Esophagus muscularis mucosa (tissue), 4 donors: Measurements from ENCODE around the gene CRYBG1. TPM values are rescaled to one million over a fixed set of nuclear protein-coding genes. Genes with fewer than 3 reads are reported as not detected.

Experiments used
- DNase-seq: peaks from one replicate; pipeline ENCODE4 v3.0.0-alpha.2; 2017; ENCODE audit errors: extremely low spot score
- H3K27ac ChIP-seq, 4 donors: fragments of 200-600 bp; sonication (generic); replicated peaks in 1 of 4; 1 replicate in 3 of 4; 2 replicates in 1 of 4; pipeline ENCODE4 v1.5.1; 2016 to 2019; ENCODE audit warnings: mild to moderate bottlenecking in 1 of 4
- H3K27me3 ChIP-seq, 4 donors: fragments of 200-600 bp; sonication (generic); one replicate each; pipeline versions ENCODE4 v1.5.1 to v1.6.0; 2016 to 2019
- H3K36me3 ChIP-seq, 4 donors: fragments of 200-600 bp; sonication (generic); one replicate each; pipeline ENCODE4 v1.5.1; 2016 to 2019
- H3K4me1 ChIP-seq, 4 donors: fragments of 200-600 bp; sonication (generic); one replicate each; pipeline ENCODE4 v1.5.1; 2016 to 2019
- H3K4me3 ChIP-seq, 4 donors: fragments of 200-600 bp; sonication (generic); 1 replicate in 2 of 4; 2 replicates in 2 of 4; pipeline ENCODE4 v1.5.1; 2016 to 2019; ENCODE audit warnings: mild to moderate bottlenecking in 4 of 4, moderate library complexity in 1 of 4
- H3K9me3 ChIP-seq, 4 donors: fragments of 200-600 bp; sonication (generic); 1 replicate in 3 of 4; 2 replicates in 1 of 4; pipeline ENCODE4 v1.5.1; 2016 to 2019
- CTCF ChIP-seq, 3 experiments: fragments of 200-600 bp in 2 of 3; fragments of 450-650 bp in 1 of 3; sonication (generic) in 2 of 3; IDR thresholded peaks; one replicate each; pipeline ENCODE4 v1.5.1; 2017 to 2019; ENCODE audit warnings: antibody characterized with exemption in 3 of 3, mild to moderate bottlenecking in 2 of 3, moderate library complexity in 1 of 3
- EP300 ChIP-seq: sonication (generic); formaldehyde crosslinking; IDR thresholded peaks from one replicate; pipeline ENCODE4 v1.6.1; 2017; ENCODE audit warnings: antibody characterized with exemption
- POLR2A ChIP-seq: fragments of 450-650 bp; IDR thresholded peaks from one replicate; pipeline ENCODE4 v1.6.1; 2017; ENCODE audit warnings: antibody characterized with exemption, moderate library complexity, mild to moderate bottlenecking, low read depth
- POLR2AphosphoS5 ChIP-seq, 2 donors: sonication (generic); formaldehyde crosslinking; IDR thresholded peaks; one replicate each; pipeline ENCODE4 v1.6.1; 2017; ENCODE audit warnings: antibody characterized with exemption in 2 of 2
- WGBS: methylation state at CpG from one replicate; pipeline ENCODE4 v1.1.5; 2018; 5-methylcytosine and 5-hydroxymethylcytosine counted together
- intact Hi-C: fragments of 100-400 bp; cut with DNase I; formaldehyde crosslinking; loops from one replicate; pipeline ENCODE4 v1.15.1; 2023
- total RNA-seq, 4 donors: library from RNA; depleted of rRNA; stranded (reverse); fragments of >200 nt; gene quantifications; one replicate each; pipeline versions ENCODE4 v1.1.0 to v1.2.1, GENCODE V29; 2016

Gene CRYBG1
- total RNA-seq, 4 donors from 2014 or later: 2.1 to 4.5 (median 3.6) TPM

- H3K36me3 ChIP-seq: no peaks in the 10 kb centered on the region
- H3K9me3 ChIP-seq: no peaks in the 10 kb centered on the region
- intact Hi-C loops: no loop called here
- H3K27ac ChIP-seq: no peak overlapping the region
- DNase-seq: no peak
- 80% methylated on average over 2 of the region's 2 CpGs for whole genome bisulfite sequencing
- H3K27me3 ChIP-seq: peaks cover 0 to 20% (median 2%) of the 10 kb centered on the region in 4 donors
- H3K4me1 ChIP-seq: no peaks in the 10 kb centered on the region
- H3K4me3 ChIP-seq: no peak overlapping the region
- TF ChIP-seq POLR2A (no peak), CTCF (IDR thresholded peaks at IDR 0.05) (no peak), EP300 (no peak), POLR2AphosphoS5 (IDR thresholded peaks at IDR 0.05) (no peak)
Measured at GRCh38 chr6:106502559-106502958, 142.0 kb downstream of the CRYBG1 start.

GRCh38 chr6:106508277-106508676, 147.8 kb downstream of the CRYBG1 start:
- peaks cover 27 to 38% (median 35%) of the 10 kb centered on the region in 4 donors for H3K4me1 ChIP-seq
- TF ChIP-seq EP300 (no peak), CTCF (IDR thresholded peaks at IDR 0.05) (no peak)
- no peak for DNase-seq
- no peak overlapping the region for H3K4me3 ChIP-seq
- peaks cover 6 to 65% (median 39%) of the 10 kb centered on the region in 4 donors for H3K27me3 ChIP-seq
- no peak overlapping the region for H3K27ac ChIP-seq
- H3K9me3 ChIP-seq: no peaks in the 10 kb centered on the region
- H3K36me3 ChIP-seq: no peaks in the 10 kb centered on the region
- WGBS: 75% methylated on average over 2 of the region's 2 CpGs
- intact Hi-C loops: no loop called here

GRCh38 chr6:106508834-106509233, 148.3 kb downstream of the CRYBG1 start:
- H3K4me1 ChIP-seq: peaks cover 28 to 44% (median 35%) of the 10 kb centered on the region in 4 donors
- no peak for DNase-seq
- H3K36me3 ChIP-seq: no peaks in the 10 kb centered on the region
- H3K9me3 ChIP-seq: no peaks in the 10 kb centered on the region
- intact Hi-C loops: no loop called here
- WGBS: 57% methylated on average over 3 of the region's 3 CpGs
- no peak for TF ChIP-seq CTCF (IDR thresholded peaks at IDR 0.05)
- no peak for TF ChIP-seq POLR2A
- no peak for TF ChIP-seq EP300
- no peak for TF ChIP-seq POLR2AphosphoS5 (IDR thresholded peaks at IDR 0.05)
- H3K27me3 ChIP-seq: peaks cover 6 to 68% (median 39%) of the 10 kb centered on the region in 4 donors
- no peak overlapping the region for H3K4me3 ChIP-seq
- no peak overlapping the region for H3K27ac ChIP-seq

GRCh38 chr6:106509420-106510089, 149.0 kb downstream of the CRYBG1 start:
- no peaks in the 10 kb centered on the region for H3K9me3 ChIP-seq
- no peaks in the 10 kb centered on the region for H3K36me3 ChIP-seq
- intact Hi-C loops: loop anchor here (5.0 kb wide), 1 partner anchor 43 kb away; no protein-coding TSS in a partner anchor
- DNase-seq: no peak
- TF ChIP-seq EP300 (no peak), POLR2AphosphoS5 (IDR thresholded peaks at IDR 0.05) (no peak), CTCF (IDR thresholded peaks at IDR 0.05) (no peak), POLR2A (no peak)
- peak overlapping the region; percentile 66 to 84 (median 71) for H3K4me3 ChIP-seq
- H3K27ac ChIP-seq: no peak overlapping the region
- peaks cover 30 to 45% (median 35%) of the 10 kb centered on the region in 4 donors for H3K4me1 ChIP-seq
- peaks cover 6 to 72% (median 39%) of the 10 kb centered on the region in 4 donors for H3K27me3 ChIP-seq
- 39% methylated on average over 20 of the region's 25 CpGs for WGBS
